Neuronal stem cell (in vitro differentiated cells): ENCODE results near the gene AXIN1.

Experiments
- DNase-seq: peaks from one replicate; pipeline ENCODE4 v3.0.0-alpha.2; 2013; ENCODE audit warnings: low spot score
- H2AFZ ChIP-seq: one replicate; pipeline ENCODE4 v1.6.1; 2013; ENCODE audit warnings: mild to moderate bottlenecking, low read length, inconsistent platforms
- H2AK5ac ChIP-seq: 2 replicates; pipeline ENCODE4 v1.6.1; 2013; ENCODE audit warnings: low read depth, mild to moderate bottlenecking, inconsistent platforms, low read length, moderate library complexity, mixed read lengths
- H2BK120ac ChIP-seq: 2 replicates; pipeline ENCODE4 v1.6.1; 2013; ENCODE audit warnings: low read depth, mild to moderate bottlenecking, inconsistent platforms, low read length, moderate library complexity, mixed read lengths
- H2BK12ac ChIP-seq: one replicate; pipeline ENCODE4 v1.6.1; 2013; ENCODE audit warnings: low read length, inconsistent platforms
- H2BK15ac ChIP-seq: 2 replicates; pipeline ENCODE4 v1.6.1; 2013; ENCODE audit warnings: mild to moderate bottlenecking, low read length, inconsistent platforms, mixed read lengths
- H2BK5ac ChIP-seq: one replicate; pipeline ENCODE4 v1.6.1; 2013; ENCODE audit warnings: inconsistent platforms, mild to moderate bottlenecking, low read length, moderate library complexity
- H3K14ac ChIP-seq: one replicate; pipeline ENCODE4 v1.6.1; 2013; ENCODE audit warnings: low read length, inconsistent platforms
- H3K18ac ChIP-seq: 2 replicates; pipeline ENCODE4 v1.6.1; 2013; ENCODE audit warnings: low read length, inconsistent platforms
- H3K23ac ChIP-seq: 2 replicates; pipeline ENCODE4 v1.6.1; 2013; ENCODE audit warnings: low read depth, mild to moderate bottlenecking, mixed read lengths, low read length, inconsistent platforms; ENCODE audit not compliant: poor library complexity
- H3K27ac ChIP-seq: replicated peaks from 3 replicates; pipeline ENCODE4 v1.5.1; 2013; ENCODE audit warnings: low read length, inconsistent platforms
- H3K27me3 ChIP-seq, 3 experiments: 2 replicates each; pipeline ENCODE4 v1.6.1; 2013; ENCODE audit warnings: low read length in 3 of 3, mild to moderate bottlenecking in 2 of 3, inconsistent platforms in 1 of 3, low read depth in 1 of 3, mixed read lengths in 1 of 3, moderate library complexity in 1 of 3; ENCODE audit not compliant: control insufficient read depth in 3 of 3, insufficient read depth in 3 of 3
- H3K36me3 ChIP-seq, 2 donors: replicated peaks in 1 of 2; 2 replicates each; pipeline ENCODE4 v1.6.1; 2013; ENCODE audit warnings: low read length in 2 of 2; ENCODE audit not compliant: control insufficient read depth in 2 of 2, insufficient read depth in 2 of 2
- H3K4ac ChIP-seq: 2 replicates; pipeline ENCODE4 v1.6.1; 2013; ENCODE audit warnings: inconsistent platforms, mild to moderate bottlenecking, low read length, moderate library complexity
- H3K4me1 ChIP-seq, 2 donors: 1 replicate in 1 of 2; 2 replicates in 1 of 2; pipeline ENCODE4 v1.6.1; 2013; ENCODE audit warnings: low read length in 2 of 2, low read depth in 1 of 2; ENCODE audit not compliant: control insufficient read depth in 2 of 2, insufficient read depth in 1 of 2
- H3K4me2 ChIP-seq: one replicate; pipeline ENCODE4 v1.6.1; 2013; ENCODE audit warnings: mild to moderate bottlenecking, low read length, inconsistent platforms; ENCODE audit not compliant: insufficient read depth, poor library complexity, severe bottlenecking
- H3K4me3 ChIP-seq, 2 donors: 2 replicates each; pipeline ENCODE4 v1.5.1; 2013; ENCODE audit warnings: low read length in 2 of 2, mild to moderate bottlenecking in 2 of 2, inconsistent platforms in 1 of 2, moderate library complexity in 1 of 2
- H3K79me1 ChIP-seq: one replicate; pipeline ENCODE4 v1.6.1; 2013; ENCODE audit warnings: low read depth, mild to moderate bottlenecking, inconsistent platforms, low read length, moderate library complexity
- H3K9ac ChIP-seq: one replicate; pipeline ENCODE4 v1.6.1; 2013; ENCODE audit warnings: mild to moderate bottlenecking, low read depth, low read length, inconsistent platforms; ENCODE audit not compliant: poor library complexity
- H3K9me3 ChIP-seq, 2 donors: replicated peaks in 1 of 2; 2 replicates each; pipeline versions ENCODE3 to v1.6.1; 2013; ENCODE audit warnings: low read length in 2 of 2, mild to moderate bottlenecking in 2 of 2, inconsistent platforms in 1 of 2, low read depth in 1 of 2, mixed read lengths in 1 of 2, moderate library complexity in 1 of 2; ENCODE audit not compliant: control insufficient read depth in 2 of 2, insufficient read depth in 1 of 2
- H4K8ac ChIP-seq: one replicate; pipeline ENCODE4 v1.6.1; 2013; ENCODE audit warnings: low read depth, mild to moderate bottlenecking, inconsistent platforms, low read length, moderate library complexity
- H4K91ac ChIP-seq: one replicate; pipeline ENCODE4 v1.6.1; 2013; ENCODE audit warnings: low read length, low read depth, mild to moderate bottlenecking, inconsistent platforms; ENCODE audit not compliant: poor library complexity
- WGBS, 2 donors: extraction: QIAGEN DNeasy Blood & Tissue Kit; methylation state at CpG; one replicate each; pipeline ENCODE4 v1.1.7; 2013; ENCODE audit warnings: missing lambda C conversion rate in 2 of 2, mixed read lengths in 1 of 2; ENCODE audit not compliant: insufficient read length in 2 of 2, insufficient replicate concordance in 1 of 2; ENCODE audit errors: extremely low coverage in 2 of 2; 5-methylcytosine and 5-hydroxymethylcytosine counted together

The AXIN1 gene

GRCh38 chr16:264440-264951 is 88.0 kb downstream of the AXIN1 start:
- no peaks in the 10 kb centered on the region for H3K27me3 ChIP-seq
- no peak overlapping the region for H3K27ac ChIP-seq
- no peak overlapping the region for H3K18ac ChIP-seq
- H4K91ac ChIP-seq = no peak overlapping the region
- H3K36me3 ChIP-seq = peaks cover 41 to 61% of the 10 kb centered on the region in 2 donors
- no peak overlapping the region for H3K14ac ChIP-seq
- no peak overlapping the region for H3K4ac ChIP-seq
- H2BK120ac ChIP-seq = no peak overlapping the region
- no peak overlapping the region for H3K9ac ChIP-seq
- no peak overlapping the region for H2BK15ac ChIP-seq
- peaks cover 0 to 2% of the 10 kb centered on the region in 2 donors for H3K4me1 ChIP-seq
- no peak overlapping the region for H2BK12ac ChIP-seq
- no peak overlapping the region for H4K8ac ChIP-seq
- no peak for DNase-seq
- no peak overlapping the region for H3K4me3 ChIP-seq
- no peak overlapping the region for H2AK5ac ChIP-seq
- no CpG with 5 or more reads among the region's 23 CpGs for WGBS, 2 donors
- no peak overlapping the region for H3K4me2 ChIP-seq
- peaks cover 0 to 4% of the 10 kb centered on the region in 2 donors for H3K9me3 ChIP-seq
- H3K23ac ChIP-seq = no peak overlapping the region
- no peak overlapping the region for H2AFZ ChIP-seq
- H3K79me1 ChIP-seq = peaks cover 4% of the 10 kb centered on the region
- no peak overlapping the region for H2BK5ac ChIP-seq

GRCh38 chr16:263944-264343 is 88.6 kb downstream of the AXIN1 start:
- DNase-seq = no peak
- H4K8ac ChIP-seq = no peak overlapping the region
- WGBS, 2 donors = no CpG with 5 or more reads among the region's 17 CpGs
- H3K9ac ChIP-seq = no peak overlapping the region
- no peak overlapping the region for H2AFZ ChIP-seq
- H3K36me3 ChIP-seq = peaks cover 42 to 67% of the 10 kb centered on the region in 2 donors
- no peak overlapping the region for H2BK15ac ChIP-seq
- H3K27ac ChIP-seq = no peak overlapping the region
- no peak overlapping the region for H3K14ac ChIP-seq
- H3K4me2 ChIP-seq = no peak overlapping the region
- H3K79me1 ChIP-seq = peaks cover 6% of the 10 kb centered on the region
- peaks cover 0 to 2% of the 10 kb centered on the region in 2 donors for H3K4me1 ChIP-seq
- no peak overlapping the region for H2AK5ac ChIP-seq
- no peak overlapping the region for H2BK5ac ChIP-seq
- no peak overlapping the region for H3K4ac ChIP-seq
- no peak overlapping the region for H2BK12ac ChIP-seq
- no peak overlapping the region for H3K23ac ChIP-seq
- peaks cover 0 to 4% of the 10 kb centered on the region in 2 donors for H3K9me3 ChIP-seq
- H2BK120ac ChIP-seq = no peak overlapping the region
- no peak overlapping the region for H4K91ac ChIP-seq
- no peak overlapping the region for H3K4me3 ChIP-seq
- no peaks in the 10 kb centered on the region for H3K27me3 ChIP-seq
- H3K18ac ChIP-seq = no peak overlapping the region

- Histone ChIP-seq H2BK120ac (no peak overlapping the region), H3K4me3 (no peak overlapping the region), H3K36me3 (peaks cover 42 to 68% of the 10 kb centered on the region in 2 donors), H2BK12ac (no peak overlapping the region), H3K9me3 (peaks cover 0 to 4% of the 10 kb centered on the region in 2 donors), H3K4ac (no peak overlapping the region), H4K91ac (no peak overlapping the region), H2BK5ac (no peak overlapping the region), H3K23ac (no peak overlapping the region), H2AFZ (no peak overlapping the region), H3K4me1 (peaks cover 0 to 2% of the 10 kb centered on the region in 2 donors), H3K9ac (no peak overlapping the region), H3K27me3 (no peaks in the 10 kb centered on the region), H3K14ac (peak overlapping the region; percentile 38), H3K18ac (no peak overlapping the region), H4K8ac (no peak overlapping the region), H3K79me1 (peaks cover 7% of the 10 kb centered on the region), H3K4me2 (no peak overlapping the region), H3K27ac (no peak overlapping the region), H2AK5ac (no peak overlapping the region), H2BK15ac (no peak overlapping the region)
- DNase-seq = no peak
- no CpG with 5 or more reads among the region's 35 CpGs for WGBS, 2 donors
Measured at GRCh38 chr16:263182-263774, 89.2 kb downstream of the AXIN1 start.

GRCh38 chr16:262121-262745 is 90.3 kb downstream of the AXIN1 start:
- H3K4ac ChIP-seq = no peak overlapping the region
- DNase-seq = no peak
- H2AFZ ChIP-seq = no peak overlapping the region
- H4K91ac ChIP-seq = no peak overlapping the region
- WGBS, 2 donors = no CpG with 5 or more reads among the region's 29 CpGs
- peaks cover 42 to 72% of the 10 kb centered on the region in 2 donors for H3K36me3 ChIP-seq
- peak overlapping the region; percentile 57 for H3K18ac ChIP-seq
- H3K27ac ChIP-seq = no peak overlapping the region
- no peak overlapping the region for H2BK15ac ChIP-seq
- no peaks in the 10 kb centered on the region for H3K27me3 ChIP-seq
- H3K9me3 ChIP-seq = no peaks in the 10 kb centered on the region
- H3K4me1 ChIP-seq = no peaks in the 10 kb centered on the region
- H3K9ac ChIP-seq = peak overlapping the region; percentile 44
- no peak overlapping the region for H2BK120ac ChIP-seq
- no peak overlapping the region for H2BK5ac ChIP-seq
- no peak overlapping the region for H2BK12ac ChIP-seq
- no peak overlapping the region for H3K4me3 ChIP-seq
- H2AK5ac ChIP-seq = no peak overlapping the region
- peak overlapping the region; percentile 21 for H3K14ac ChIP-seq
- H3K23ac ChIP-seq = peak overlapping the region; percentile 65
- H3K79me1 ChIP-seq = peaks cover 4% of the 10 kb centered on the region
- no peak overlapping the region for H4K8ac ChIP-seq
- H3K4me2 ChIP-seq = no peak overlapping the region
